Naive B cell (primary cell): ENCODE measurements around the gene OPRL1. TPM values are rescaled to one million over a fixed set of nuclear protein-coding genes. Genes with fewer than 3 reads are reported as not detected.
A peak's percentile ranks its signal among the peaks of the same experiment; 100 is the strongest.

Experiments
- ATAC-seq, 2 donors: fragments of 150-1000 bp; cut with Tn5 transposase; 2 replicates each; pipeline ENCODE4 v1.10.0; 2021; ENCODE audit warnings: low read depth in 2 of 2, mild to moderate bottlenecking in 2 of 2, moderate library complexity in 2 of 2
- DNase-seq: peaks from one replicate; pipeline ENCODE4 v3.0.0; 2022
- H3K27ac Mint-ChIP-seq, 6 donors: one replicate each; pipeline ENCODE4 v1.8.0; 2020 to 2022; ENCODE audit warnings: mild to moderate bottlenecking in 6 of 6, mixed read lengths in 6 of 6, moderate library complexity in 5 of 6, inconsistent platforms in 2 of 6
- H3K27me3 Mint-ChIP-seq, 3 donors: one replicate each; pipeline ENCODE4 v1.8.0; 2021 to 2022; ENCODE audit warnings: mixed read lengths in 3 of 3, mild to moderate bottlenecking in 1 of 3
- H3K36me3 Mint-ChIP-seq, 2 donors: one replicate each; pipeline ENCODE4 v1.8.0; 2020 to 2022; ENCODE audit warnings: mixed read lengths in 2 of 2, inconsistent platforms in 1 of 2, mild to moderate bottlenecking in 1 of 2
- H3K4me1 Mint-ChIP-seq, 3 donors: one replicate each; pipeline ENCODE4 v1.8.0; 2020 to 2022; ENCODE audit warnings: mixed read lengths in 3 of 3, inconsistent platforms in 1 of 3, mild to moderate bottlenecking in 1 of 3, moderate library complexity in 1 of 3
- H3K4me3 Mint-ChIP-seq, 8 donors: one replicate each; pipeline ENCODE4 v1.8.0; 2020 to 2022; ENCODE audit warnings: mild to moderate bottlenecking in 8 of 8, mixed read lengths in 8 of 8, moderate library complexity in 8 of 8, inconsistent platforms in 2 of 8
- H3K9me3 Mint-ChIP-seq, 7 donors: one replicate each; pipeline ENCODE4 v1.8.0; 2020 to 2022; ENCODE audit warnings: mixed read lengths in 7 of 7, mild to moderate bottlenecking in 5 of 7, inconsistent platforms in 2 of 7, moderate library complexity in 1 of 7
- polyA plus RNA-seq, 6 donors: library from polyadenylated mRNA; unstranded; fragments of 300-500 nt; fragmentation: Illumina TruSeq; gene quantifications; one replicate each; pipeline ENCODE4 v1.2.3, GENCODE V29; 2021; ENCODE audit warnings: low read depth in 6 of 6

The OPRL1 gene
- polyA plus RNA-seq, 6 donors from 2014 or later = 0.91 to 3.4 (median 2.3) TPM

- ATAC-seq = no peak
Observed at GRCh38 chr20:64142590-64142989, 62.7 kb downstream of the OPRL1 start.

DNA sequence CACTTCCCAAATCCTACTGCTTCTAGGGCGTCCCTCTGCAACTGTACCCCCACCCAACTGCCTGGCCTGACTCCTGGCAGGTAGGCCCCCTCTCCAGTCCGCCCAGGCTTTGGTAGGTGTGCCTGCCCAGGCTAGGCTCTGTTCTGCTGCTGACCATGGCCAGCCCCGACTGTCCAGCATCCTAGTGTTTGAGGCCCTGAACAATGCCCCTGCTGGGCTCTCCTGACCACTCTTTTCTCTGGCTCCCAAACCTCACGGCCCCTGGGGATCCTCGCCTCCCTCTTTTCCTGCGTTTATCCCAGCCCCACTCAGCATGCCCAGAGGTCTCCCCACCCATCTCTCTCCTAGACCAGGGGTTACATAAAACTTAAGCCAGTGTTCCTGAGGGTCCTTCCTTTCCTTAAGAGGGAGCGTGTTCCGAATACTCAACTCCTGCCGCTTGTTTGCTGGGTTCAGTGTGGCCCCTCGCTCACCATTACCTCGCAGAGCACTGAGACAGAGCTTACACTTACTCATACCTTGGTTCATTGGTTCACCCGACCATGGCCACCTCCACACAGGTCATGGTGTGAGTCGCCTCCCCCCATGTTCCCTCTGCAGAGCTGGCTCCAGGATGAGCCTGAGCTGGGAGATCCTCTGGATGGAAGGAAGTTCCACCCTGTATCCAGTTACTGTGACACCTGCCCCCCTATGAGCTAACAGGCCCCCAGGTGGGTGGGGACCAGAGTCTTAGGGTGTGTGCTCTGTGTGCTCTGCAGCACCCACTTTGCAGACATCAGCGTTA is 63.3 kb downstream of the OPRL1 start:
- no peak overlapping the region for H3K27ac Mint-ChIP-seq
- H3K4me1 Mint-ChIP-seq = peaks cover 0 to 4% (median 0%) of the 10 kb centered on the region in 3 donors
- H3K36me3 Mint-ChIP-seq = peaks cover 0 to 16% of the 10 kb centered on the region in 2 donors
- DNase-seq = no peak
- peaks cover 0 to 27% (median 19%) of the 10 kb centered on the region in 3 donors for H3K27me3 Mint-ChIP-seq
- peaks cover 4 to 12% (median 10%) of the 10 kb centered on the region in 7 donors for H3K9me3 Mint-ChIP-seq
- ATAC-seq = no peak
- H3K4me3 Mint-ChIP-seq = no peak overlapping the region

More at GRCh38 chr20:64142590-64142989, 62.7 kb downstream of the OPRL1 start:
- Mint-ChIP-seq H3K27me3 (peaks cover 0 to 24% (median 19%) of the 10 kb centered on the region in 3 donors), H3K4me3 (no peak overlapping the region), H3K27ac (no peak overlapping the region), H3K36me3 (peaks cover 0 to 16% of the 10 kb centered on the region in 2 donors), H3K4me1 (peaks cover 0 to 4% (median 0%) of the 10 kb centered on the region in 3 donors), H3K9me3 (peaks cover 4 to 12% (median 10%) of the 10 kb centered on the region in 7 donors)
- no peak for DNase-seq

DNA sequence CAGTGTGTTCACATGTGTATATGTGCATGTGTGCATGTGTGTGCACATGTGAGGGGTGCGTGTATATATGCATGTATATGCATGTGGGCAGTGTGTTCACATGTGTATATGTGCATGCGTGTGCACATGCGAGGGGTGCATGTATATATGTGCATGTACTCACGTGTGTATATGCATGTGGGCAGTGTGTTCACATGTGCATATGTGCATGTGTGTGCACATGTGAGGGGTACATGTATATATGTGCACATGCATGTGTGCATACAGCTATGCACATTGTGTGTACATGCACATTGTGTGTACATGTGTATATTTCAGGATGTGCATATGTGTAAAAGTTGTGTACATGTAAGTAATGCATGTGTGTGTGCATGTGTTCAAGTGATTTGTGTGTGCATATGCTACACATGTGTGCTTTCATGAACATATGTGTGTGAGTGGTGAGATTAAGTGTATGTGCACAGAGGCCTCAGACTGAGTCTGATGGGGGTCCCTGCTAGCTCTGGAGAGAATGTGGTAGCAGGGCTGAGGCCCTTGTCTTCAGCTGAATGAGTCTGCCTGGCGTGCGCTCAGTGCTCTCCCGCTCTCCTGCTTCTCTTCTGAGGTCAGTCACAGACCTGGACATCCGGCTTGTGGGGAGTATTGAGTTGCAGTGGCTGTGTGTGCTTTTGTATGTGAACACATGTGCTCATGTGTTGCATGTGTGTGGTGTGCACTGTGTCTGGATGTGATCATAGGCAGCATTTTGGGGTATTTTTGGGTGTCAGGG is 64.4 kb downstream of the OPRL1 start:
- H3K27ac Mint-ChIP-seq = peak overlapping the region in 1 of 6 donors; percentile 20
- H3K9me3 Mint-ChIP-seq = peaks cover 4 to 12% (median 10%) of the 10 kb centered on the region in 7 donors
- DNase-seq (no peak), ATAC-seq (no peak)
- peaks cover 0 to 4% (median 0%) of the 10 kb centered on the region in 3 donors for H3K4me1 Mint-ChIP-seq
- H3K27me3 Mint-ChIP-seq = peaks cover 0 to 27% (median 19%) of the 10 kb centered on the region in 3 donors
- H3K4me3 Mint-ChIP-seq = no peak overlapping the region
- peaks cover 0 to 16% of the 10 kb centered on the region in 2 donors for H3K36me3 Mint-ChIP-seq

DNA sequence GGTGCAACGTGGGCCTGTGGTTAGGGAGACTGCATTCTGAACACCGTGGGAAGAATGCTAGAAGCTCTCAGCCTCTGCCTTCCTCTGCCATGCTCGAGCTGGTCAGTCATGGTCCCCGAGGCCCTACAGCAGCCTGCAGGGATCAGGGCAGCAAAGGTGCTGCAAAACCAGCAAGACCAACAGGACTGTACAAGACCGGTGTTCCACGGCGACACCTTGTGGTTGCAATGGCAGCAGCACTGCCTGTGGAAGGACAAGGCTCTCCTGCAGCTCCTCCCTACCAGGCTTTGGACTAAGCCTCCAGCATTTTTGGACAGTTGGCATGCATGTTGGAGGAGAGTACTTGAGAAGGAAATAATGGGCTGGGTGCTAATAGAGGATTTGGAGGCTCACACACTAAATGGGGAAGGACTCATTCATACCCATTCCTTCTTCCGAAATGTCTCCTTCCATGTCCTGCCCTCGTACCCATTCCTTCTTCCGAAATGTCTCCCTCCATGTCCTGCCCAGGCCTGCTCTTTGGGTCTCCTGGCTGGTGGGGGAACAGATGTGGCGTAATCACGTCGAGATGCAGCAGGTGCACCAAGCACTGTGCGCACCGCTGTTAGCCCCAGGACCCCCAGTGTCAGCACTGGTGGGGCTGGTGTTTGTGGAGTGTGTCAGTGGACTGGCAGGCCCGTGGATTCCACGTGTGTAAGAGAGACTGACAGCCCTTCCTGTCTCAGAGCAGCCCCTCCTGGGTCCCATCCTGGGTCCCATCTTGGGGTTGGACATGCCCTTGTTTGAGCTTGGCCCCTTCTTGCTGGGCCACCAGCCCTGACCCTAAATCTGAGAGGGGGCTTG is 65.8 kb downstream of the OPRL1 start:
- H3K27ac Mint-ChIP-seq = peak overlapping the region in 1 of 6 donors; percentile 47
- peaks cover 0 to 4% (median 0%) of the 10 kb centered on the region in 3 donors for H3K4me1 Mint-ChIP-seq
- peaks cover 4 to 12% (median 10%) of the 10 kb centered on the region in 7 donors for H3K9me3 Mint-ChIP-seq
- H3K36me3 Mint-ChIP-seq = peaks cover 0 to 16% of the 10 kb centered on the region in 2 donors
- no peak overlapping the region for H3K4me3 Mint-ChIP-seq
- peaks cover 0 to 20% (median 13%) of the 10 kb centered on the region in 3 donors for H3K27me3 Mint-ChIP-seq
- DNase-seq (no peak), ATAC-seq (no peak)

DNA sequence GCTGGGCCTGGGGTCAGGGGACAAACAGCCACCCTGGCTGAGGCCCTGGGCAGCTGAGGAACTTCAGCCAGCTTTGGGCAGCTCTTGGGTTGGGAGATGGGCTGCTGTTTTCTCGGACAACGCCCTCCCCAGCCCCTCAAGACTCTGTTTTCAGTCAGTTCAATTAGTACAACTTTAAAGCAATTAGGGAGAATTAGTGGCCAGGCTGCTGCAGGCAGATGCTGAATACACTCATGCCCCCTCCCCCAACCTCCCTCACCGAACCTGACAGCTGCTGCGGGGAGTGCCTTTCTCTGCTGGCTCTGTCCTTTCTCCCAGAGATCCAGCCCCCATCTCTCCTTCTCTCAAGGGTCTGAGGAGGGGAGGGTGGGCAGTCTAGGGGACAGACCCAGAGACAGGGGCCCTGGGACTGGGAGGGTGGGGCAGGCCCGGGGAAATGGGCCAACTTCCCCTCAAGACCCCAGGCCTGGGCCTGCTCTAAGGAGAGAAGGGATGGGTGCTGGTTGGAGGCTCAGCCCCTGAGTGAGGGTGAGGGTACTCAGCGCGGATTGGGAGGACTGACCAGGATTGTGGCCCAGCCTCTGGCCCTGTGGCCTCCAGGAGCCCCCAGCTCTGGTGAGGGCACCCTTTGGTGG is 66.5 kb downstream of the OPRL1 start:
- ATAC-seq (no peak), DNase-seq (no peak)
- H3K36me3 Mint-ChIP-seq = peaks cover 0 to 16% of the 10 kb centered on the region in 2 donors
- no peak overlapping the region for H3K27ac Mint-ChIP-seq
- peaks cover 0 to 14% (median 7%) of the 10 kb centered on the region in 3 donors for H3K27me3 Mint-ChIP-seq
- H3K4me1 Mint-ChIP-seq = peaks cover 0 to 4% (median 0%) of the 10 kb centered on the region in 3 donors
- peaks cover 4 to 12% (median 10%) of the 10 kb centered on the region in 7 donors for H3K9me3 Mint-ChIP-seq
- H3K4me3 Mint-ChIP-seq = no peak overlapping the region

DNA sequence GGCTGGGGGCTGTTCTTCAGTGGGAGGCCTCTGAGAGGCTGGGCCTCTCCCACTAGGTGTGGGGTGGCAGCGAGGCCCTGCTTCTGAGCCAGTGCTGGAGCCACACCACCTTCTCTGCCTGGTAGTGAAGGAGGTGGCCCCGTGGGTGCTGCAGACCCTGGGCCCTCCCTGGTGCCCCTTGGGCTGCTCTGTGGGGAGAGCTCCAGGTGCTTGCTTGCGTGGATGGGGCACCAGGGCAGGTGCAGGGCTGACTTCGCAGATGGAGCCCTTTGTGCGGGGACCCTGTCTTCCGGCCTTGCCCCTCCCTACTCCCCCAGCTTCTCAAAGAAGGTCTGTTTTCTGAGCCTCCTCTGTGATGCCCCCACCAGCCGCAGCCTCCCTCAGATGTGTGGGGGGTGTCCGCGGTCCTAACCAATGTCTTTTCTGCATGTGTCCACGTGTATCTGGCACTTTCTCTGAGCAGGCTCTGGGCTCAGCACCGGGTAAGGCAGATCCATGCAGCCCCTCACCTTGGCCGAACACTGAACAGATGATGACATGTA is 67.1 kb downstream of the OPRL1 start:
- H3K36me3 Mint-ChIP-seq = peaks cover 0 to 16% of the 10 kb centered on the region in 2 donors
- H3K4me3 Mint-ChIP-seq = no peak overlapping the region
- H3K27ac Mint-ChIP-seq = no peak overlapping the region
- H3K4me1 Mint-ChIP-seq = peaks cover 0 to 4% (median 0%) of the 10 kb centered on the region in 3 donors
- peaks cover 0 to 14% (median 5%) of the 10 kb centered on the region in 3 donors for H3K27me3 Mint-ChIP-seq
- no peak for DNase-seq
- H3K9me3 Mint-ChIP-seq = peaks cover 4 to 12% (median 10%) of the 10 kb centered on the region in 7 donors
- no peak for ATAC-seq

GRCh38 chr20:64148581-64148980 is 68.7 kb downstream of the OPRL1 start:
- no peak overlapping the region for H3K27ac Mint-ChIP-seq
- no peak overlapping the region for H3K4me3 Mint-ChIP-seq
- peaks cover 5 to 17% (median 6%) of the 10 kb centered on the region in 3 donors for H3K27me3 Mint-ChIP-seq
- peaks cover 0 to 16% of the 10 kb centered on the region in 2 donors for H3K36me3 Mint-ChIP-seq
- ATAC-seq (no peak), DNase-seq (no peak)
- H3K9me3 Mint-ChIP-seq = peaks cover 4 to 12% (median 10%) of the 10 kb centered on the region in 7 donors
- H3K4me1 Mint-ChIP-seq = peaks cover 0 to 3% (median 0%) of the 10 kb centered on the region in 3 donors

DNA sequence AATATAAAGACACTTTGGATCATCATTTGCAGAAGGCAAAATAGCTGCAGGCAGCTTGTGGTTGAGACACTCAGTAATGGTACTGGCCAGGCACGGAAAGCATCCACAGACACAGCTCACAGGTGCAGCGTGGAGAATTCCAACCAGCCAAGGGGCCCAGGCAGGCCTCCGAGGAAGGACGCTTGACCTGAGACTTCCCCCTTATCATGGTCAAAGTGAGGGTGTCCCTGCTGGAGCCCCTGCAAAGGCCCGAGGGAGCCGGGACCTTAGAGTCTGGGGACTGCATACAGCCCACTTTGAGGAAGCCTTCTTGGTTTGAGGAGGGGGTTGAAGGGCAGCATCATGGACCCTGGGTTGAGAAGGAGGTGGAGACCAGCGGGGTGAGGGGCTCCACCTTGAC is 69.3 kb downstream of the OPRL1 start:
- H3K4me1 Mint-ChIP-seq = peaks cover 0 to 6% (median 0%) of the 10 kb centered on the region in 3 donors
- peaks cover 6 to 19% (median 11%) of the 10 kb centered on the region in 3 donors for H3K27me3 Mint-ChIP-seq
- no peak overlapping the region for H3K27ac Mint-ChIP-seq
- H3K36me3 Mint-ChIP-seq = peaks cover 0 to 14% of the 10 kb centered on the region in 2 donors
- H3K9me3 Mint-ChIP-seq = peaks cover 4 to 11% (median 9%) of the 10 kb centered on the region in 7 donors
- ATAC-seq (no peak), DNase-seq (no peak)
- H3K4me3 Mint-ChIP-seq = no peak overlapping the region

DNA sequence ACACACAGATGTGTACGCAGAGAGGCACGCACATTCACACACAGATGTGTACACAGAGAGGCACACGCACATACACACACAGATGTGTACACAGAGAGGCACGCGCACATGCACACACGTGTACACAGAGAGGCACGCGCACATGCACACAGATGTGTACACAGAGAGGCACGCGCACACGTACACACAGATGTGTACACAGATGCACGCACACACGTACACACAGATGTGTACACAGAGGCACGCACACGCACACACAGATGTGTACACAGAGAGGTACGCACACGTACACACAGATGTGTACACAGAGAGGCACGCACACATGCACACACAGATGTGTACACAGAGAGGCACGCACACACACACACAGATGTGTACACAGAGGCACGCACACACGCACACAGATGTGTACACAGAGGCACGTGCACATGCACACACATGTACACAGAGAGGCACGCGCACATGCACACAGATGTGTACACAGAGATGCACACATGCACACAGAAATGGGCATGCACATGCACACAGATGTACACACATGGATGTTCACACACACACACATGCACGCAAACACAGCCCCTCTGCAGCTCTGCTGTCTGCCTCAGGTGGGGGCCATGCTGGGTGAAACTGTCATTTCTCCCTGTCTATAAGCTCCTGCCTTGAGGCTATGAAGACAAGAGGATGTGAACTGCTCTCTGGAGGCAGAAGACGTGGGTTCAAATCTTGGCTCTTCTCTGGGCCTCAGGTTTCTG is 70.1 kb downstream of the OPRL1 start:
- no peak for DNase-seq
- Mint-ChIP-seq H3K9me3 (peaks cover 0 to 4% (median 3%) of the 10 kb centered on the region in 7 donors), H3K4me3 (no peak overlapping the region), H3K27me3 (peaks cover 6 to 17% (median 11%) of the 10 kb centered on the region in 3 donors), H3K4me1 (peaks cover 0 to 6% (median 0%) of the 10 kb centered on the region in 3 donors), H3K27ac (no peak overlapping the region), H3K36me3 (peaks cover 0 to 6% of the 10 kb centered on the region in 2 donors)
- ATAC-seq = no peak
